ENCODE measurements around the gene MYO5B. TPM values are rescaled to one million over a fixed set of nuclear protein-coding genes. Genes with fewer than 3 reads are reported as not detected.

Gene MYO5B
- polyA plus RNA-seq, 1 of the 3 experiments (the other 2 are of a cell fraction): 1.3 TPM

GRCh38 chr18:49846718-49847470, 348.1 kb downstream of the MYO5B start:
- ChIA-PET POLR2A (no interaction called here), CTCF (interaction anchor here (3.2 to 10.9 kb wide), 2 partner anchors 13 to 336 kb away, joined by 13 to 110 read pairs; no protein-coding TSS in a partner anchor)
- H3K27me3 ChIP-seq (ENCODE audit: insufficient read depth): no peaks in the 10 kb centered on the region
- no peaks in the 10 kb centered on the region for H3K9me2 ChIP-seq
- H4K20me1 ChIP-seq (ENCODE audit: insufficient read depth): no peaks in the 10 kb centered on the region
- no peak overlapping the region for H3K27ac ChIP-seq (ENCODE audit: low read depth in 2 of 2, low read length in 1 of 2)
- H3F3A ChIP-seq (replicated peaks; ENCODE audit: insufficient read depth): no peaks in the 10 kb centered on the region
- no peak overlapping the region for H3K4me3 ChIP-seq (ENCODE audit: low read depth in 2 of 2, low read length in 1 of 2)
- H3K79me2 ChIP-seq (ENCODE audit: insufficient read depth): no peaks in the 10 kb centered on the region
- no peak overlapping the region for H3K4me2 ChIP-seq
- WGBS (ENCODE audit: low lambda C conversion rate): 91% methylated on average over 7 of the region's 10 CpGs
- H2AFZ ChIP-seq (ENCODE audit: low read depth): no peak overlapping the region
- no peaks in the 10 kb centered on the region for H3K36me3 ChIP-seq (replicated peaks in 1 of 2; ENCODE audit: control insufficient read depth in 1 of 2, insufficient read depth in 2 of 2, low read length in 1 of 2)
- DNase-seq: no peak
- no peaks in the 10 kb centered on the region for H3K9me3 ChIP-seq
- H3K4me1 ChIP-seq (ENCODE audit: control insufficient read depth in 1 of 2, insufficient read depth in 2 of 2, low read depth in 1 of 2, low read length in 1 of 2): peaks cover 5 to 15% of the 10 kb centered on the region in 2 experiments; a peak in 3 of 4 replicates
- TF ChIP-seq USF1 (IDR thresholded peaks at IDR 0.05; ENCODE audit: borderline replicate concordance, low read depth): no peak
- TF ChIP-seq FOXJ3 (CRISPR knock-in tag; IDR thresholded peaks at IDR 0.05): no peak
- no peak for TF ChIP-seq TCF12 (IDR thresholded peaks at IDR 0.05)
- TF ChIP-seq USF2 (IDR thresholded peaks at IDR 0.05; ENCODE audit: borderline replicate concordance, low read depth, low read length): no peak
- no peak for TF ChIP-seq TAF1 (IDR thresholded peaks at IDR 0.05; ENCODE audit: borderline replicate concordance, low read depth, low read length)
- TF ChIP-seq CTCF (IDR thresholded peaks at IDR 0.05): no peak
- TF ChIP-seq FOSL2 (IDR thresholded peaks at IDR 0.05; ENCODE audit: borderline replicate concordance, low read depth): no peak
- TF ChIP-seq MXI1 (IDR thresholded peaks at IDR 0.05; ENCODE audit: low read depth, low read length): no peak
- TF ChIP-seq RAD21 (IDR thresholded peaks at IDR 0.05; ENCODE audit: low read length): no peak
- no peak for TF ChIP-seq GABPA (IDR thresholded peaks at IDR 0.05; ENCODE audit: low read depth)
- no peak for TF ChIP-seq IRF3 (IDR thresholded peaks at IDR 0.05; ENCODE audit: low read depth, low read length)
- no peak for TF ChIP-seq RXRA (IDR thresholded peaks at IDR 0.05; ENCODE audit: borderline replicate concordance, low read depth)
- TF ChIP-seq JUND (IDR thresholded peaks at IDR 0.05): no peak
- no peak for TF ChIP-seq NRF1 (IDR thresholded peaks at IDR 0.05; ENCODE audit: low read depth, low read length)
- H3K9ac ChIP-seq: no peak overlapping the region

All from SK-N-SH (cell line).